GM18499 (cell line): Measurements from ENCODE around the gene GALNT7.

Source experiments
- ATAC-seq: cut with Tn5 transposase; IDR thresholded peaks from one replicate; pipeline ENCODE4 v1.9.1; 2021; ENCODE audit warnings: moderate number of reproducible peaks; ENCODE audit not compliant: insufficient read depth, unreplicated experiment

The GALNT7 gene

GRCh38 chr4:173282626-173283025, 114.0 kb downstream of the GALNT7 start:
- ATAC-seq, result no peak

DNA sequence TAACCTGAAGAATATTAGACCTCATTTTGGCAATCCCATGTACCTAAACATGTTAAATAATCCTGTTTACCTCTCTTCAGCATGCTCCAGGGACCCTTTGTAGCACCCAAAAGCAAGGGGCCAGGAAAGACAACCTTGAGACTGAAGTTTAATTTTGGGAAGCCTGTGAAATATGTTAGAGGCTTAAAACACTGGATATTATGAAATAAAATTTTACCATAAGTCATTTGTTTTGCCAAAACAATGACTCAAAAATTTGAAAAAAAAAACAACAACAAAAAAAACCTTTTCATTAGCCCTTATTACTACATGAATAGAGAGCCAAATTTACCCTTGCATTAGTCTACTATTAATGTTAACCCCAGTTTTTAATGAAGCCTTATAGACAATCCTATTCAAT, 115.9 kb downstream of the GALNT7 start:
- ATAC-seq, result no peak

- no peak for ATAC-seq
Observed at GRCh38 chr4:173287486-173287885, 118.9 kb downstream of the GALNT7 start.

DNA sequence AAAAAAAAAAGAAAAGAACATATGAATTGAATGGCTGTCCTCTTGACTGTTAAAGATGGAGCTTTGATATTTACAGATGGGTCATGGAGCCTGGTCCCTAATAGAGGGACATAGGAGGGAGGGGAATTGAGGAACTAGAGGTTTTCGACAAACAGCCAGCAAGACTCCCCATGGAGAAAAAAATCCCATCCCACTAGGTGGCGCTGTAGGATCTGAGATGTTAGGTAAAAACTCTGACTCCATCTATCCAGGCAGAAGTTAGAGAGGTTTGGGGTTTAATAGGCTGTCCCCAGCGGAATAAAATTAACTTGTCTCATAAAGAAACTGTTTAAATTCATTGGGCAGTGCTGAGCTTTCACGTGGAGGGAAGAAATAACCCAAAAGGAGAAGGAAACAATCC, 119.7 kb downstream of the GALNT7 start:
- ATAC-seq, result no peak

GRCh38 chr4:173288698-173289352, 120.2 kb downstream of the GALNT7 start:
- no peak for ATAC-seq

GRCh38 chr4:173289353-173289727, 120.7 kb downstream of the GALNT7 start:
- no peak for ATAC-seq

DNA sequence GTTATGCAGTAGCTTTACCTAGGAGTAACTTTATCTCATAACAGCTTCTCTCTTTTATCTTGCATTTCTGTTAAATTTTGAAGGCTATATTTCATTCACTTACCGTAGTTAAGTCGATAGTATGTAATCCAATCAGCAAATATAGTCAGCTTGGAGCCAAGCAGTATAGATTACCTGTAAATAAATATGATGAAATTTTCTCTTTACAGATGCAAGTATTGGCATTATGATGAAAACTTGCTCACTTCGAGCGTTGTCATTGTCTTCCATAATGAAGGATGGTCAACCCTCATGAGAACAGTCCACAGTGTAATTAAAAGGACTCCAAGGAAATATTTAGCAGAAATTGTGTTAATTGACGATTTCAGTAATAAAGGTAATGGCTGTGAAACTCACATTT, 123.3 kb downstream of the GALNT7 start:
- ATAC-seq, result no peak

DNA sequence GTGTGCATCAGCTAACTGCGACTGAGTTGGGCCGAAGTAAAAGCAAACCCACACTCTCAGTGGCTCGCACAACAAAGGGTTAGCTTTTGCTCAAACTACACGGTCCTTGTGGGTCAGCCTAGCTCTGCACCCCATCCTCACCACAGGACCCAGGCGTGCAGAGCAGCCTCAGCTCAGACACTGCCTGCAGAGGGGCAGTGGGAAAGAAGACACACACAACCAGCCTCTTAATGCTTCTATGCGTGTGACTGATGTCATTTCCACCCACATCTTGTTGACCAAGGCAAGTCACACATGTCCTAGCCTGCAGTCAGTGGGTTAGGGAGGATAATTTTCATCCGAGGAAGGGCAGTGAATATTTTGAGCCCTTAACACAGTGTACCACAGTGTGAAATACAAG, 125.1 kb downstream of the GALNT7 start:
- no peak for ATAC-seq

GRCh38 chr4:173294444-173294843, 125.8 kb downstream of the GALNT7 start:
- ATAC-seq, result no peak

- no peak for ATAC-seq
Observed at GRCh38 chr4:173301518-173302201, 133.0 kb downstream of the GALNT7 start.

- ATAC-seq, result no peak
Observed at GRCh38 chr4:173307778-173308177, 139.2 kb downstream of the GALNT7 start.

GRCh38 chr4:173311368-173311767, 142.8 kb downstream of the GALNT7 start:
- no peak for ATAC-seq

DNA sequence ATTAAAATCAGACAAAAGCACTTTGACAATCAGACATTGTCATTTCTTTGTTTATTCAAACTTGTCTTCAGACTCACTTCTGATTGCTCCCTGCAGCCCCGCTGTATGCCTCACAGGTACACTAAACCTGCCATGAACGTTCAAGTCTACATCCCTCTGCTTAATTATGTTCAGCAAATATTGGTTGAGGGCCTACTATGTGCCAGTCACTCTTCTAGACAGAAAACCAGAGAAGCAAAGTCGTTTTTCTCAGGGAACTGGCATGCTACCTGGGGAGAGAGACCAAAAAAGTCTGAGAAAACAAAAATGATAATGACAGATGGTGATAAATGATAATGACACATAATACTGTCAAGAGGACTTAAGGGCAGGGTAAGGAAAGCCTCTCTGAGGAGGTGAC, 146.1 kb downstream of the GALNT7 start:
- ATAC-seq, result no peak

DNA sequence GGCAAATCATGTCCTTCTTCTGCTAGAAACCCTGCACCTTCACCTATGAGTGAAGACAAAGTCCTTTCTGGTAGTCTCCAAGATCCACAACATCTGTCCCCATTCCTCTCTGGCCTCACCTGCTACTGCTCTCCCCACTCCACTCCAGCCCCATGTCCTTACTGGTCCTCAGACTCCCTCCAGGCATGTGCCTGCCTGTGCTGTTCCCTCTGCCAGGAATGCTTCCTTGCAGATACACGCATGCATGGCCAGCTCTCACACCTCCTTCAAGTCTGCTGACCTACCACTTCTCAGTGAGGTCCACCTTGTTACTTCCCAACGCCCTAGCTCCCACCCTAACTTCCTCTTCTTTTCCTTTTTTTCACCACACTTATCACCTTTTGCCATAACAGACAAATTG, 147.4 kb downstream of the GALNT7 start:
- no peak for ATAC-seq

GRCh38 chr4:173317004-173317403, 148.4 kb downstream of the GALNT7 start:
- ATAC-seq, result no peak

- no peak for ATAC-seq
Observed at GRCh38 chr4:173318240-173318639, 149.6 kb downstream of the GALNT7 start.

DNA sequence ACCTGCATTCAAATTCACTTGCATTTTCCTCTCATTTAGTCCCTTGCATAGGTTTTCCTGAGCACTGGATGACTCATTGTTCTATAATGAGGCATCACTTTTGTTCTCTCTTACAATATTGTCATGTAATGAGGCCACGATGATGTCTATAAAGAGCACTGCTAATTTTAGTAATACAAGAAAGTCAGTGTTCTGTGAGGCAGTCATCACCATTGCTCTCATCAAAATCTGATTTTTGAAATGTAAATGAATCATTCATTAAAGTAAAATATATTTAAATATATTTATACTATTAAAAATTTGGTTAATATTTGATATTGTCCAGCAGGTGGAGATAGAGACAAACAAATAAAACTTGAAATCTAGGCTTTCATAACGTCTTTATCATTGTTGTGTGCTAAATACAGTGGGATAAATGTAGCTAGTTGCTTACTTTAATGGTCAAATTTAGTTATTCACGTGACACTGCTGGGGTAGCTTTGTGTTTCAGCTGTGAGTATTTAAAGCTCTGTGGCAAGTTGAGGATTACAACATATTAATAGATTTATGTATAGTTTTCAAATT, 150.1 kb downstream of the GALNT7 start:
- ATAC-seq, result no peak

GRCh38 chr4:173319696-173320095, 151.1 kb downstream of the GALNT7 start:
- no peak for ATAC-seq

- ATAC-seq, result no peak
Observed at GRCh38 chr4:173325007-173325736, 156.6 kb downstream of the GALNT7 start.

DNA sequence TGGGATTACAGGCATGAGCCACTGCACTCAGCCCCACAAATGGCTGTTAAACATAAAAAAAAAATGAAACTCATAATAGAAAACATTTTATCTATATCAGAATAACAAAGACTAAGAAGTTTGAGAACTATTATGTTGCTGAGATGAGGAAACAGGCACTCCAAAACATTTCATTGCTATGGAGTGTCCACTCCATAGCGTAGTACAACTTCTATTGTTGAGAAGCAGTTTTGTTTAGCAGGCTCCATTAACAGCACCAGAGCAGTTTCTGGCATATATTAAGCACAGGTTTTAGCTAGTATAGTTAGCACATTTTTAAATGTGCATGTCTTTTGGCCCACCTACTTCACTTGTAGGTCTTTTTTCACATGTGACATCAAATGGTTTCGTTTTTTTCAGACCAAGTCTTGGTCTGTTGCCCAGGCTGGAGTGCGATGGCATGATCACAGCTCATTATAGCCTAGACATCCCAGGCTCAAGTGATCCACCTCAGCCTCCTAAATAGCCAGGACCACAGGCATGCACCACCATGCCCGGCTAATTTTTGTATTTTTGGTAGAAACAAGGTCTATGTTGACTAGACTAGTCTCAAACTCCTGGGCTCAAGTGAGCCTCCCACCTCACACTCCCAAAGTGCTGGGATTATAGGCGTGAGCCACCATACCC, 159.8 kb downstream of the GALNT7 start:
- no peak for ATAC-seq

DNA sequence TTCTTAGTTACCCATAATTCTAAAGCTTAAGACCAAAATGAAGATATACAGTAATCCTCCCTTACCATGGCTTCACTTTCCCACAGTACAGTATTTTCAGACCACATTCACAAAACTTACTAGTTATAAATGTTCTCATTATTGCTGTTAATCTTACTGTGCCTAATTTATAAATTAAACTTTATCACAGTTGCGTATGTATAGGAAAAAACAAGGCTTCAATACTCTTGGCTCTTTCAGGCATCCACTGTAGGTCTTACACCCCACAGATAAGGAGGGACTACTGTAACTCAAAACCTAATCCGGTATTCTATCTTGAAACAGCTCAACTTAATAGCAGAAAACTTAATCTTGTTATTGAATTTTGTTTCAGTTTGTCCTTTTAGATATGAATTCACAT, 162.0 kb downstream of the GALNT7 start:
- no peak for ATAC-seq
